Stimulated activated CD4-positive, alpha-beta T cell treated with anti-CD3 and anti-CD28 coated beads, Interleukin-4, amount 100 ng/mL, for 24 hours (primary cell): ENCODE measurements around the gene CABYR.
"Not testable (repeated sequence)": the region's sequence is repeated elsewhere in the genome, so short reads cannot be mapped to it uniquely, and the experiment has no call there.

Experiments used
- DNase-seq: peaks from one replicate; pipeline ENCODE4 v3.0.0-alpha.2; 2020

Gene CABYR

DNA sequence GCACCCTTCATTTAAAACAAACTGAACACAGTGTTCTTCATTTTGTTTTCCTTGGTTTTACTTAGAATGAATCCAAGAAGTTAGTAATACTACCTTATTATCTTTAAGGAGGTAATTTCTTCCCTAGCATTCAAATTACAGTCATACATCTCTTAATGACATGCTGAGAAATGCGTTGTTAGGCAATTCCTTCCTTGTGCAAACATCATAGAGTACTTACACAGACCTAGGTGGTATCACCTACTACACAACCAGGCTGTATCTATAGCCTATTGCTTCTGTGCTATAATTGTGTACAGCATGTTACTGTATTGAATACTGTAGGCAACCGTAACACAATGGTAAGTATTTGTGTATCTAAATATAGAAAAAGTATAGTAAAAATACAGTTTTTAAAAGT is 8.4 kb upstream of the CABYR start:
- DNase-seq: no peak

DNA sequence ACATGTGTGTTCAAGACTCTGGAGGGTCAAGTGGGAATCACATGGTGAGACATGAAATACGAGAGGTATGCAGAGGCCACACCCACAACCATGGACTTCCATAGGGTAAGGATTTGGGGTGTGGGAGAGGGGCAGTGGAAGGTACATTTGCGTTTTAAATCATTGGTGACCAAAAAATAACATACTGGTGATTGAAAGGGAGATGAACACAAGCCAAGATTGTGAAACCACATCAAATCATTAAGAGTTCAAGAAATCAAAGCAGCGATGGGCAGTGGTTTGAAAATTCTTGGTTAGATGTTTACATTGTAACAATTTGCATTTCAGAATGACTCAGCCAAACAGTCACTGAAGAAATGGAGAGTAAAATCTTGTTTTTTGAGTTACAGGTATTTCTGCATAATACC is 1.9 kb upstream of the CABYR start:
- no peak for DNase-seq

DNA sequence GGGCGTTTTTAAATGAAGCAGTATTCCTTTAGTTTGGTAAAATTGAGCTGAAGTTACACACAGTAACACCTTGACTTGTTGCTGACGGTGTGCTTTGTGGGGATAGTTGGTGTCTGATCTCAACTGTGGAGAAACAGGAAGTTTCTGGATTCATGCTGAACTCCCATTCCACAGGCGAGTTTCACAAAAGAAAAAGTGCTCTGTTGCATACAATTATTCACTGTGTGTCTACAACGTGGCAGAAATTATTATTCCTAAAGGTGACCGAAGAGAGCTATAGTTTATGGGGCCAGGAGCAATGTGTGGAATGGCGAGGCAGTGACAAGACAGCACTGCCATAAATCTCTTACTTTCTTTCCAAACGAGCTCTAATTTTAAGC is 463 bp upstream of the CABYR start:
- DNase-seq: no peak

GRCh38 chr18:24140697-24141096 is 1.8 kb downstream of the CABYR start:
- no peak for DNase-seq

DNA sequence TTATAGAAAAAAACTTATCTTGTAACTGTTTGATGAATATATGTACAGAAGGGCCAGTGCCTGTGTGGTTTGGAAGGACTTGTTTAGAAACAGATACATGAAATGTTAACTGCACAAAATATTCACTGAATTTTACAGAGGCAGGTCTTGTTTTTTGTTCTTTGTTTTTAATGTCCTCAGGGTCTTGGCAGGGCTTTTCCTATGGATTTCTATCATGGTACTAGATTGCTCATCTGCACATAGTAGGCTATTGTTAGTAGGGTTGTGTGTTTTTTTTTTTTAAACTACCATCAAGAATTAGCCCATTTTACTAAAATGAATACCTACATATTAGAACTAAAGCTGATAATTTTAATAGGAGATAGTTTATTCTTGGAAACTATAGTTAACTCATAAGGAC is 3.5 kb downstream of the CABYR start:
- DNase-seq: no peak

GRCh38 chr18:24149591-24149990 is 10.7 kb downstream of the CABYR start:
- DNase-seq: not testable (repeated sequence)

- no peak for DNase-seq
These were observed 14.5 kb downstream of the CABYR start for GRCh38 chr18:24153397-24153796.

GRCh38 chr18:24157855-24158254 is 19.0 kb downstream of the CABYR start:
- no peak for DNase-seq

- DNase-seq: no peak
These were observed 21.2 kb downstream of the CABYR start for GRCh38 chr18:24160086-24160485.

- DNase-seq: no peak
These were observed 22.4 kb downstream of the CABYR start for GRCh38 chr18:24161304-24161703.

- no peak for DNase-seq
These were observed 29.6 kb downstream of the CABYR start for GRCh38 chr18:24168496-24168895.

GRCh38 chr18:24170360-24170759 is 31.5 kb downstream of the CABYR start:
- DNase-seq: no peak

DNA sequence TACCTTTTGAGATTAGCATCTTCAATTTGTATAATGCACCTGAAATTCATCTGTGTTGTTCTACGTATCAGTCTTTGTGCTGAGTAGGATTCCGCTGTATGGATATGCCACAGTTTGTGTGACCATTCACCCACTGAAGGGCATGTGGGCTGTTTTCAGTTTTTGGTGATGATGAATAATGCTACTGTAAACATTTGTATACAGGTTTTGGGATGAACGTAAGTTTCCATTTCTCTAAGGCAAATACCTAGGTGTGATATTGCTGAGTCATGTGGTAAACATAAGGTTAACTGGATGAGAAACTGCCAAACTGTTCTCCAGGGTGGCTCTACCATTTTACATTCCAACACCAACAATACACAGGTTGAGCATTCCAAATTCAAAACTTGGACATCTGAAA is 35.1 kb downstream of the CABYR start:
- no peak for DNase-seq

GRCh38 chr18:24176727-24177416 is 38.0 kb downstream of the CABYR start:
- DNase-seq: peak; percentile 52

- DNase-seq: no peak
These were observed 38.8 kb downstream of the CABYR start for GRCh38 chr18:24177499-24178133.

DNA sequence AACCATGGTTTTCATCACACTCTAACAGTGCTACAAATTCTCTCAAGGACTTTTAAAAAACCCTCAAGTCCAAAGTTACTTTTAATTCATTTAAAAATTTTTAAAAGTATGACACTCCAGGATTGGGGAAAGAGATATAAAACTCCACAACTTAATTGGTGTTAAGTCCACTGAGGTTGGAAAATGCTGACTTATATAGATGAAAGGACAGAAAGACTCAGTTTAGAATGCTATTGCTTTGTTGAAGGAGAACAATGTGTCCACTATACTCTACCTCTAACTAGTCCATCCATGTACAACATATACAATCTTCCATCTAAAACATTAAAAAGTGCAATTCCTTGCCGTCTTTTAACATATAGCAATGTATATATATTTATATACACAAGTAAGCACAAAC is 41.2 kb downstream of the CABYR start:
- no peak for DNase-seq

- no peak for DNase-seq
These were observed 42.9 kb downstream of the CABYR start for GRCh38 chr18:24181806-24182205.

- no peak for DNase-seq
These were observed 46.9 kb downstream of the CABYR start for GRCh38 chr18:24185805-24186204.

DNA sequence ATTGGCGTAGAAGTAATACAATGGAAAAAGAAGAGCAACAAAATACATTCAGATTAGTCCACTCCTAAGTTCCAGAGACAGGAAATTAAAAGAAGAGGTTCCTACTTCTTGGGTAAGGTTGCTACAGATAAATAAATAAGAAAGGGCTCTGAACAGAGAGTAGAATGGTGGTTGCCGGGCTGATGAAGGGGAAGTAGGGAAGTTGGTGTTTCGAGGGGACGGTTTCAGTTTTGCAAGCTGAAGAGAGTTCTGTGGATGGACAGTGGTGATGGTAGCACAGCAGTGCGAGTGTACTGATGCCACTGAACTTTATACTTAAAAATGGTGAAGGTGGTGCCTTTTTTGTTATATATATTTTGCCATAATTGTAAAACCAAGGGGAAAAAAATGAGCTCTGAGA is 48.2 kb downstream of the CABYR start:
- DNase-seq: no peak

DNA sequence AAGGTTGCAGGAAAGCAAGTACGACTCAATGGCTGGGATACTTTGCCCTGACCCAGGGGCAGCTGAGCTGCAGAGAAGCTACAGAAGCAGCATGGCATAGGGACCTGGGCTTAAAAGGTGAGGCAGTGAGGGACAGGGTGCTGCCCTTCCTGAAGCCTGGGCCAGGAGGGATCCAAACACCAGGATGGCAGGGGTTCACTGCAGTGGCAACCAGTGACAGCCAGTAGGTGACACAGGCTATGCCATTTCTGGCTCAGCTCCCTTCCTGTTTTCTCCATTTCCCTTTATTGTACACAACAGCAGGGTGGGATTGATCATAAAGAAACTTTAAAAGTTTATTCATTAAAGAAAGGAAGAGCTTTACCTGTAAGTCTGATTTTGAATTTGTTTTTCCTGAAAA is 48.8 kb downstream of the CABYR start:
- no peak for DNase-seq

GRCh38 chr18:24188120-24188519 is 49.3 kb downstream of the CABYR start:
- no peak for DNase-seq

- DNase-seq: no peak
These were observed 50.2 kb downstream of the CABYR start for GRCh38 chr18:24189007-24189528.

- DNase-seq: no peak
These were observed 50.9 kb downstream of the CABYR start for GRCh38 chr18:24189664-24190346.

- no peak for DNase-seq
These were observed 51.7 kb downstream of the CABYR start for GRCh38 chr18:24190590-24190989.
